ENCODE results near the gene OCEL1.

The OCEL1 gene

GRCh38 chr19:17232258-17232657 lies 6.2 kb downstream of the OCEL1 start:
- H3K4me3 ChIP-seq (replicated peaks; ENCODE audit: low read depth, low read length), result no peak overlapping the region
- no peak for DNase-seq (ENCODE audit: extremely low read depth, low read depth)
- TF ChIP-seq CTCF (IDR thresholded peaks at IDR 0.05; ENCODE audit: low read depth, low read length, missing control alignments), result no peak

- H3K4me3 ChIP-seq (replicated peaks; ENCODE audit: low read depth, low read length), result peak overlapping the region; percentile 82
- TF ChIP-seq CTCF (IDR thresholded peaks at IDR 0.05; ENCODE audit: low read depth, low read length, missing control alignments), result no peak
- DNase-seq (ENCODE audit: extremely low read depth, low read depth), result no peak
These were observed 8.9 kb downstream of the OCEL1 start for GRCh38 chr19:17234911-17235299.

- TF ChIP-seq CTCF (IDR thresholded peaks at IDR 0.05; ENCODE audit: low read depth, low read length, missing control alignments), result peak; percentile 17
- peak overlapping the region; percentile 82 for H3K4me3 ChIP-seq (replicated peaks; ENCODE audit: low read depth, low read length)
- no peak for DNase-seq (ENCODE audit: extremely low read depth, low read depth)
These were observed 9.4 kb downstream of the OCEL1 start for GRCh38 chr19:17235300-17235970.

GRCh38 chr19:17235971-17236777 lies 10.1 kb downstream of the OCEL1 start:
- H3K4me3 ChIP-seq (replicated peaks; ENCODE audit: low read depth, low read length), result peak overlapping the region; percentile 82
- DNase-seq (ENCODE audit: extremely low read depth, low read depth), result no peak
- no peak for TF ChIP-seq CTCF (IDR thresholded peaks at IDR 0.05; ENCODE audit: low read depth, low read length, missing control alignments)

- TF ChIP-seq CTCF (IDR thresholded peaks at IDR 0.05; ENCODE audit: low read depth, low read length, missing control alignments), result no peak
- no peak overlapping the region for H3K4me3 ChIP-seq (replicated peaks; ENCODE audit: low read depth, low read length)
These were observed 11.0 kb downstream of the OCEL1 start for GRCh38 chr19:17236811-17237543.

GRCh38 chr19:17237747-17238706 lies 12.0 kb downstream of the OCEL1 start:
- no peak for DNase-seq (ENCODE audit: extremely low read depth, low read depth)
- no peak for TF ChIP-seq CTCF (IDR thresholded peaks at IDR 0.05; ENCODE audit: low read depth, low read length, missing control alignments)
- H3K4me3 ChIP-seq (replicated peaks; ENCODE audit: low read depth, low read length), result no peak overlapping the region

More at GRCh38 chr19:17236811-17237543, 11.0 kb downstream of the OCEL1 start:
- DNase-seq (ENCODE audit: extremely low read depth, low read depth), result no peak
